ENCODE measurements around the gene SNRNP40.
"Not testable (repeated sequence)": the region's sequence is repeated elsewhere in the genome, so short reads cannot be mapped to it uniquely, and the experiment has no call there.

The SNRNP40 gene

DNA sequence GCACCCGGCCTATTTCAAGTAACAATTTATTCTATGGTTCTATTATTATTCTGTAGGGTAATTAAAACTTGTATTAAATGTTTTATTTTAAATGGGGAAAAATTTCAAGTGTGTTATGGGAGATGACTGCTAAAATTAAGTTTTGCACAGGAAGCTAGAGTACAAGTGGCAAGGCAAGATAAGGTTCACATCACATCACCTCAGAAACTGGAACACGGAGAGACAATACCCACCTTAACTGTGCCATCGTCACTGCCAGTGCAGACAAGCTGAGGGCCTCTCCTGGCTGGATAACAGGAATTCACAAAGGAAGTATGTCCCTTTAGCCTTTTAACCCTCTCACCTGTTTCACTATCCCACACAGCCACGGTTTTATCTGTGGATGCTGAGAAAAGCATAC is 7.6 kb downstream of the SNRNP40 start:
- TF ChIP-seq, protein P1, sequence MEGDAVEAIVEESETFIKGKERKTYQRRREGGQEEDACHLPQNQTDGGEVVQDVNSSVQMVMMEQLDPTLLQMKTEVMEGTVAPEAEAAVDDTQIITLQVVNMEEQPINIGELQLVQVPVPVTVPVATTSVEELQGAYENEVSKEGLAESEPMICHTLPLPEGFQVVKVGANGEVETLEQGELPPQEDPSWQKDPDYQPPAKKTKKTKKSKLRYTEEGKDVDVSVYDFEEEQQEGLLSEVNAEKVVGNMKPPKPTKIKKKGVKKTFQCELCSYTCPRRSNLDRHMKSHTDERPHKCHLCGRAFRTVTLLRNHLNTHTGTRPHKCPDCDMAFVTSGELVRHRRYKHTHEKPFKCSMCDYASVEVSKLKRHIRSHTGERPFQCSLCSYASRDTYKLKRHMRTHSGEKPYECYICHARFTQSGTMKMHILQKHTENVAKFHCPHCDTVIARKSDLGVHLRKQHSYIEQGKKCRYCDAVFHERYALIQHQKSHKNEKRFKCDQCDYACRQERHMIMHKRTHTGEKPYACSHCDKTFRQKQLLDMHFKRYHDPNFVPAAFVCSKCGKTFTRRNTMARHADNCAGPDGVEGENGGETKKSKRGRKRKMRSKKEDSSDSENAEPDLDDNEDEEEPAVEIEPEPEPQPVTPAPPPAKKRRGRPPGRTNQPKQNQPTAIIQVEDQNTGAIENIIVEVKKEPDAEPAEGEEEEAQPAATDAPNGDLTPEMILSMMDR (conservative IDR thresholded peaks at IDR 0.05; ENCODE audit: low read length) = no peak
- no peak overlapping the region for H3K4me3 ChIP-seq (ENCODE audit: low read length)
- DNase-seq (ENCODE audit: low read depth) = no peak

DNA sequence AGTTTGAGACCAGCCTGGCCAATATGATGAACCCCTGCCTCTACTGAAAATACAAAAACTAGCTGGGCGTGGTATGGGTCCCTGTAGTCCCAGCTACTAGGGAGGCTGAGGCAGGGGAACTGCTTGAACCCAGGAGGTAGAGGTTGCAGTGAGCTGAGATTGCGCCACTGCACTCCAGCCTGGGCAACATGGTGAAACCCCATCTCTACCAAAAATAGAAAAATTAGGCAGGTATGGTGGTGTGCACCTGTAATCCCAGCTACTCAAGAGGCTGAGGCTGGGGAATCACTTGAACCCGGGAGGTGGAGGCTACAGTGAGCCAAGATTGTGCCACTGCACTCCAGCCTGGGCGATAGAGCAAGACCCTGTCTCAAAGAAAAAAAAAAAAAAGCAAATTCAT is 8.8 kb downstream of the SNRNP40 start:
- not testable (repeated sequence) for H3K4me3 ChIP-seq (ENCODE audit: low read length); DNase-seq (ENCODE audit: low read depth)

DNA sequence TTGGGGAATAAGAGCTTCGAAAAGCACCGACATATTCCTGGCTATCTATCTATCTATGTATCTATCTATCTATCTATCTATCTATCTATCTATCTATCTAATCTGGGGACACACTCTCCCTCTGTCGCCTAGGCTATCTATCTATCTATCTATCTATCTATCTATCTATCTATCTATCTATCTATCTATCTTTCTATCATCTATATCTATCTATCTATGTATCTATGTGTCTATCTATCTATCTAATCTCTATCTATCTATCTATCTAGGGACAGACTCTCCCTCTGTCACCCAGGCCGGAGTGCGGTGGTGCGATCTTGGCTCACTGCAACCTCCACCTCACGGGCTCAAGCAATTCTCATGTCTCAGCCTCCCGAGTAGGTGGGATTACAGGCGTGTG is 14.2 kb downstream of the SNRNP40 start:
- not testable (repeated sequence) for H3K4me3 ChIP-seq (ENCODE audit: low read length); DNase-seq (ENCODE audit: low read depth)

DNA sequence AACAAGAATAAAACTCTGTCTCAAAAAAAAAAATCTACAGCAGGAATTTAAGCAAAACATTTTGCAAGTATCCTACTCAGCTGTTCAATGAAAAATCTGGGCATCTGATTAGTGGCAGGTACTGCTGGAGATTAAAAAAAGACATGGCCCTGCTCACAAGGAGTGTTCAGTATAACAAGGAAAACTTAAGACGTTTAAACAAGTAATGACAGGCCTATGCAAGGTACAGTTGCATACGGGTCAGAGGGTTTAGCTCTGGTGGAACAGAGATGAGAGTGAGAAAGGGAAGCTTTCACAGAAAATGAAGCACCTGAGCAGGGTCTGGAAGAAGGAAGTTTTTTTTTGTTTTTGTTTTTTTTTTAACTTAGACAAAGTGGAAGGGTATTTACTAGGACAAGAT is 23.0 kb downstream of the SNRNP40 start:
- TF ChIP-seq, protein P1 (conservative IDR thresholded peaks at IDR 0.05; ENCODE audit: low read length) = no peak
- no peak for DNase-seq (ENCODE audit: low read depth)
- H3K4me3 ChIP-seq (ENCODE audit: low read length) = no peak overlapping the region

DNA sequence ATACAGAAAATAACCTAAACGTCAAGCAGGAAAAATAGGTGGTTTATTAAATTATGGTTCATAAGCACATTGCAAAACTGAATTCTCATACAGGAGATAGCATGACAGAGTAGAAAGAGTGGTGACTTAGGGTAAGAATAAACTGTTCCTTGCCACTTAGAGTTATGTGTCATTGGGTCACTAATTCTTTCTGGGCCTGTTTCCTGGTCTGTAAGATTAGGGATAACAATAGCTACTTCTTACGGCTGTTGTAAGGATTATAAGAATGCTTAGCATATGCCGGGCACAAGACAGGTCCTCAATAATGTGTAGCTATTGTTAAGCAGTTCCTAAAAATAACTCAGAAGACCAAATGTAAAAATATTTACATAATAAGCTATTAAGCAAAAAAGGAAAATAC is 24.2 kb downstream of the SNRNP40 start:
- DNase-seq (ENCODE audit: low read depth) = no peak
- TF ChIP-seq, protein P1 (conservative IDR thresholded peaks at IDR 0.05; ENCODE audit: low read length) = no peak
- no peak overlapping the region for H3K4me3 ChIP-seq (ENCODE audit: low read length)

DNA sequence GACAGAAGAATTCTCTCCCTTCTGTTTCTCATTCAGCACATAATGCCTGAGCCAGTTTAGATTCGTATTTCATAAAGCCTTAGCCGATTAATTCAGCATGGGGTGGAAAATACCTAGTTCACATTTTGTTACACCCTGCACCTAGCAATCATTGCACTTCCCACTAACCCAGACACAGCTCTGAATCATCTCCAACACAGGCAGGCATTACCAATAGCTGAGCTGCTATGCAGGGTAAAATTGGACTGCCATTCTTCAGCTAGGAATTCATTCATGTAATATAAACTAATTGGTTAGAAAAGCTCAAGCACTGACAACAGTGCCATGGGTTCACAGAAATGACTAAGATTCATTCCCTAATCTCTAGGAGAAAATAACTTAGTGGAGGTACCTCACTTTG is 30.0 kb downstream of the SNRNP40 start:
- H3K4me3 ChIP-seq (ENCODE audit: low read length) = no peak overlapping the region
- TF ChIP-seq, protein P1 (conservative IDR thresholded peaks at IDR 0.05; ENCODE audit: low read length) = no peak
- DNase-seq (ENCODE audit: low read depth) = no peak

DNA sequence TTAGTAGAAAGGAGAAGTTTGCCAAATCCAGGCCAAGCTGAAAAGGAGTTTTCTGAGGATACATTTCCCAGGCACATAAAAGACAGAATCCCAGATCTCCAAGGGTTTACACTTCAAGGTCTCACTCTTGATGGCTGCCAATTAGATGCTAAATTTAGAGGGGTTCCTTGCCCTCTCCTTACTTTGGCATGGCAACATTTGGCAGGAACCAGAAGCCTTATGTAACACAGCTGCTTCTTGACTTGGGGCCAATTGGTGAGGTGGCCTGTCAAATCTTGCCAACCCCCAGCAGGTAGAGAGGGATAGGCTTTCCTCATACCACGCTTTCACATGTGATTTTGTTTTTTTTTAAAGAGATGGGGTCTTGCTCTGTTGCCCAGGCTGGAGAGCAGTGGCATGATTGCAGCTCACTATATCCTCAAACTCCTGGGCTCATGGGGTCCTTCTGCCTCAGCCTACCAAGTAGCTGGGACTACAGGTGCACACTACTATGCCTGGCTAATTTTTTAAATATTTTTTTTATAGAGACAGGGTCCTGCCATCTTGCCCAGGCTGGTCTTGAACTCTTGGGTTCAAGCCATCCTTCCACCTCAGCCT is 31.7 kb downstream of the SNRNP40 start:
- no peak for DNase-seq (ENCODE audit: low read depth)
- TF ChIP-seq, protein P1 (conservative IDR thresholded peaks at IDR 0.05; ENCODE audit: low read length) = no peak
- no peak overlapping the region for H3K4me3 ChIP-seq (ENCODE audit: low read length)

DNA sequence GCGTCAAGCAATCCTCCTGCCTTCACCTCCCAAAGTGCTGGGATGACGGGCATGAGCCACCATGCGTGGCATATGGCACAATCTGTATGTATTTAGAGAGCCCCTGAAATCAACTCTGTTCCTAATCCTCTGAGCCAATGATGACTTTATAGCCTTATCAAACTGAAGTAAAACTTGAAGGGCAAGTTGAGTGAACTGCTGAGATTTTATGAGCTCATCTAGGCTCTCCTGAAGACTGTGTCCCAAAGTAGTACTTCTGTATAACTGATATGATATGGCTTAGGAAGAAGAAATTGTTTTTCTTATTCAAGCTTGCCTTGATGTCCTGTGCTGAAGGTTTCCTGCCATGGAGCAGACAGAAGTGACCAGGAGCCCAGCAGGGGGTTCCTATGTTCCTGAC is 33.2 kb downstream of the SNRNP40 start:
- DNase-seq (ENCODE audit: low read depth) = no peak
- no peak overlapping the region for H3K4me3 ChIP-seq (ENCODE audit: low read length)
- TF ChIP-seq, protein P1 (conservative IDR thresholded peaks at IDR 0.05; ENCODE audit: low read length) = no peak

DNA sequence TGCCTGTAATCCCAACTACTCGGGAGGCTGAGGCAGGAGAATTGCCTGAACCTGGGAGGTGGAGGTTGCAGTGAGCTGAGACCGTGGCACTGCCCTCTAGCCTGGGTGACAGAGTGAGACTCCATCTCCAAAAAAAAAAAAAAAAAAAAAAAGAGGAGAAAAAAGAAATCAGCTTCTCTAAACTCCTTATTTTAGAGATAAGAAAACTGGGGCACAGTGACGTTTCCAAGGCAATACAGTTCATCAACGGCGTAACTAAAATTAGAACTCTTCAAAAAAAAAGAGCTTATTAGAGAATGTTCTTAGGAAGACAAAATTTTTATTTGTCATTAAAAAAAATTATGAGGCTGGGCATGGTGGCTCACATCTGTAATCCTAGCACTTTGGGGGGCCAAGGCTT is 34.2 kb downstream of the SNRNP40 start:
- DNase-seq (ENCODE audit: low read depth); H3K4me3 ChIP-seq (ENCODE audit: low read length): not testable (repeated sequence)

Data from AG10803 (cell line).